Central memory CD8-positive, alpha-beta T cell (primary cell): Measurements from ENCODE around the gene TANGO2.

Source experiments
- ATAC-seq: fragments of 150-1000 bp; cut with Tn5 transposase; replicated peaks from 2 replicates; pipeline ENCODE4 v1.10.0; 2022; ENCODE audit warnings: mild to moderate bottlenecking, moderate FRiP score, moderate number of reproducible peaks; ENCODE audit not compliant: poor library complexity, severe bottlenecking; ENCODE audit errors: extremely low read depth
- DNase-seq, 2 donors: peaks; one replicate each; pipeline ENCODE4 v3.0.0; 2021; ENCODE audit warnings: low spot score in 2 of 2
- H3K27ac Mint-ChIP-seq: one replicate; pipeline ENCODE4 v1.8.0; 2022; ENCODE audit warnings: low read depth, mild to moderate bottlenecking, moderate library complexity, mixed read lengths
- H3K27me3 Mint-ChIP-seq: one replicate; pipeline ENCODE4 v1.8.0; 2022; ENCODE audit warnings: mixed read lengths
- H3K36me3 Mint-ChIP-seq: one replicate; pipeline ENCODE4 v1.8.0; 2022; ENCODE audit warnings: mild to moderate bottlenecking, moderate library complexity, mixed read lengths; ENCODE audit not compliant: insufficient read depth
- H3K4me1 Mint-ChIP-seq: one replicate; pipeline ENCODE4 v1.8.0; 2022; ENCODE audit warnings: mixed read lengths
- H3K4me3 Mint-ChIP-seq: one replicate; pipeline ENCODE4 v1.8.0; 2022; ENCODE audit warnings: mild to moderate bottlenecking, moderate library complexity, mixed read lengths
- H3K9me3 Mint-ChIP-seq: one replicate; pipeline ENCODE4 v1.8.0; 2022; ENCODE audit warnings: mixed read lengths

TANGO2 gene

GRCh38 chr22:20046730-20047129, 25.8 kb downstream of the TANGO2 start:
- Mint-ChIP-seq H3K27me3 (no peaks in the 10 kb centered on the region), H3K36me3 (peaks cover 40% of the 10 kb centered on the region), H3K4me1 (peaks cover 11% of the 10 kb centered on the region), H3K27ac (no peak overlapping the region), H3K4me3 (no peak overlapping the region), H3K9me3 (no peaks in the 10 kb centered on the region)
- no peak for DNase-seq
- no peak for ATAC-seq

DNA sequence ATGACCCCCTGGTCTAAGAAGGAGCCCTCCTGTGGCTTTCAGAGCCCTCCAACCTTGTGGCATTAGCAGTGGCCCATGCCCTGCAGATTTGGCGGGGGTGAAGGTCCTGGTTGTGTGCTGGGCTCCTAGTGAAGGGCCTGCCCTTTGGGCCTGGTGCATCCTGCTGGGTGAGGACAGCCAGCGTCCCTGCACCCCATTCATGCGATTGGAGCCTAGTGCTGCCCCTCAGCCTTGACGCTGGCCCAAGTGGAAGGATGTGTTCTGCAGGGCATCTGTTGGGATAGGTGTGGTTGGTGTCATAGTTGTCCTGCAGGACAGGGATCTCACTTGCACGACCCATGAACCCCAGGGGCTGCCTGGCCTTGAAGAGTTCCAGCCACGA, 31.0 kb downstream of the TANGO2 start:
- Mint-ChIP-seq H3K27me3 (no peaks in the 10 kb centered on the region), H3K4me3 (no peak overlapping the region), H3K4me1 (peaks cover 1% of the 10 kb centered on the region), H3K27ac (no peak overlapping the region), H3K9me3 (no peaks in the 10 kb centered on the region), H3K36me3 (peaks cover 32% of the 10 kb centered on the region)
- DNase-seq: no peak
- no peak for ATAC-seq

- H3K4me1 Mint-ChIP-seq: no peaks in the 10 kb centered on the region
- no peak overlapping the region for H3K27ac Mint-ChIP-seq
Observed at GRCh38 chr22:20052309-20053259, 31.7 kb downstream of the TANGO2 start.

DNA sequence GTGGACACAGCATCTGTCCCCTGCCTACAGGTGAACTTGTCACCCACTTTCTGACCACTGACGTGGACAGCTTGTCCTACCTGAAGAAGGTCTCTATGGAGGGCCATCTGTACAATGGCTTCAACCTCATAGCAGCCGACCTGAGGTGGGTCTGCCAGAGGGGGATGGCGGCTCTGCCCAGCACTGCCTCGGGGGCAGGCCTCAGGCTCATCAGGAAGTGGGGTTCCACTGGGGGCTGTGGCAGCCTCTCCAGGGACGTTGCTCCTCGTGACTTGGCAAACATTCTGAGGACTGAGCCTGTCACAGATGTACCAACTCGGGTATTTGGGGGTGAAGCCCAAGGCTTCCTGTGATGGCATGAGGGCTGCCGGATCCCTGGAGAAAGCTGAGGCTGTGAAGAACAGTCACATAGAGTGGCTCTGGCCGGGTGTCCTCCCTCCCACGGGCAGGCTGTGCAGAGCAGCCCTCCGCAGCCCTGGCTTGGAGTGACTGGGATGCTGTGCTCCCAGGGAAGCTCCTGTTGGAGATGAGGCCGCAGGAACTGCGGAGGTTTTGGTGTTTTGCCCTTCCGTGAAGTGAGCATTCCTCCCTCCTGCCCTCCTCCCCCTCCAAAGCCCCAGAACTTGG, 32.6 kb downstream of the TANGO2 start:
- peaks cover 33% of the 10 kb centered on the region for H3K36me3 Mint-ChIP-seq
- no peaks in the 10 kb centered on the region for H3K9me3 Mint-ChIP-seq
- DNase-seq: no peak
- H3K27ac Mint-ChIP-seq: no peak overlapping the region
- no peak for ATAC-seq
- H3K27me3 Mint-ChIP-seq: no peaks in the 10 kb centered on the region
- H3K4me3 Mint-ChIP-seq: no peak overlapping the region
- H3K4me1 Mint-ChIP-seq: peaks cover 8% of the 10 kb centered on the region

More at GRCh38 chr22:20052309-20053259, 31.7 kb downstream of the TANGO2 start:
- Mint-ChIP-seq H3K27me3 (no peaks in the 10 kb centered on the region), H3K4me3 (no peak overlapping the region), H3K9me3 (no peaks in the 10 kb centered on the region), H3K36me3 (peaks cover 32% of the 10 kb centered on the region)
- ATAC-seq (no peak), DNase-seq (no peak)

DNA sequence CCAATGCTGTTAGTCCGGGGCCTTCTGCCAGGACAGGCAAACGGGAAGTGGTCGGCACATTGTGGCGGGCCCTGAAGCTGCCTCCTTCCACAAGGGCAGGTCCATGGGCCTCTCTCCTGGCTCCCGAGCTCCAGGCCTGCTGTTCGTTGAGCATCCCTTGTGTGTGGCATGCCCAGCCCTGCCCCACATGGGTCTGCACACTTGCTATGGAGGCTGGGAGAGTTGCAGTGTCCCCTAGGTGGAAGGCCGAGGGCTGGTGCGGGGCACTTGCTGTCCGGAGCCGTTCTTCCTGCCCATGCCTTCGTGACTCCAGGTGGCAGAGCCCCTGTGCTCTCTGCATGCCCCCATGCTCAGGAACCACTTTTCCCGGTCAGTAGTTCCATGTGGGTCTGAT, 33.1 kb downstream of the TANGO2 start:
- Mint-ChIP-seq H3K36me3 (peaks cover 31% of the 10 kb centered on the region), H3K4me3 (no peak overlapping the region), H3K27me3 (no peaks in the 10 kb centered on the region), H3K27ac (no peak overlapping the region), H3K4me1 (peaks cover 13% of the 10 kb centered on the region), H3K9me3 (no peaks in the 10 kb centered on the region)
- no peak for ATAC-seq
- no peak for DNase-seq

- Mint-ChIP-seq H3K4me3 (no peak overlapping the region), H3K36me3 (peaks cover 31% of the 10 kb centered on the region), H3K27me3 (no peaks in the 10 kb centered on the region), H3K27ac (no peak overlapping the region), H3K4me1 (peaks cover 17% of the 10 kb centered on the region), H3K9me3 (no peaks in the 10 kb centered on the region)
- ATAC-seq: no peak
- DNase-seq: no peak
Observed at GRCh38 chr22:20054485-20054884, 33.6 kb downstream of the TANGO2 start.

DNA sequence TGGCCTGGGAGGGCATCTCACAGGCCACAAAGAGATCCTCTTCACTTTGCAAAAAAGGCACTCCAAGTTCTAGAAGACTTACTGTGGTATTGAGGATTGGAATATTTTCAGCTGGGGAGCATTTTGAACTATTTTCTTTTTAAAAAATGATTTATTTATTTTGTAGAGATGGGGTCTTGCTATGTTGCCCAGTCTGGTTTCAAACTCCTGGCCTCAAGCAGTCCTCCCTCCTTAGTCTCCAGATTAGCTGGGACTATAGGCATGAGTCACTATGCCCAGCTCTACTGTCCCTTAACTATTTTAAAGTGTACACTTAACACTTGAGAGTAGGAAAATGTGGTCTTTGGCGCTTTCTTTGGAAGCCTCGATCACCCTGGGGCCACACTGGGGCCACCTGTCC, 34.2 kb downstream of the TANGO2 start:
- no peak overlapping the region for H3K4me3 Mint-ChIP-seq
- H3K27ac Mint-ChIP-seq: no peak overlapping the region
- DNase-seq: no peak
- H3K27me3 Mint-ChIP-seq: no peaks in the 10 kb centered on the region
- H3K36me3 Mint-ChIP-seq: peaks cover 27% of the 10 kb centered on the region
- H3K9me3 Mint-ChIP-seq: no peaks in the 10 kb centered on the region
- peaks cover 17% of the 10 kb centered on the region for H3K4me1 Mint-ChIP-seq
- no peak for ATAC-seq

GRCh38 chr22:20055654-20056053, 34.7 kb downstream of the TANGO2 start:
- ATAC-seq (no peak), DNase-seq (no peak)
- Mint-ChIP-seq H3K36me3 (peaks cover 24% of the 10 kb centered on the region), H3K4me1 (peaks cover 17% of the 10 kb centered on the region), H3K27me3 (no peaks in the 10 kb centered on the region), H3K9me3 (no peaks in the 10 kb centered on the region), H3K4me3 (no peak overlapping the region), H3K27ac (no peak overlapping the region)

GRCh38 chr22:20056161-20056560, 35.3 kb downstream of the TANGO2 start:
- Mint-ChIP-seq H3K9me3 (no peaks in the 10 kb centered on the region), H3K36me3 (peaks cover 22% of the 10 kb centered on the region), H3K27me3 (no peaks in the 10 kb centered on the region), H3K4me3 (no peak overlapping the region), H3K27ac (peak overlapping the region; percentile 82), H3K4me1 (peaks cover 17% of the 10 kb centered on the region)
- ATAC-seq (no peak), DNase-seq (no peak)

DNA sequence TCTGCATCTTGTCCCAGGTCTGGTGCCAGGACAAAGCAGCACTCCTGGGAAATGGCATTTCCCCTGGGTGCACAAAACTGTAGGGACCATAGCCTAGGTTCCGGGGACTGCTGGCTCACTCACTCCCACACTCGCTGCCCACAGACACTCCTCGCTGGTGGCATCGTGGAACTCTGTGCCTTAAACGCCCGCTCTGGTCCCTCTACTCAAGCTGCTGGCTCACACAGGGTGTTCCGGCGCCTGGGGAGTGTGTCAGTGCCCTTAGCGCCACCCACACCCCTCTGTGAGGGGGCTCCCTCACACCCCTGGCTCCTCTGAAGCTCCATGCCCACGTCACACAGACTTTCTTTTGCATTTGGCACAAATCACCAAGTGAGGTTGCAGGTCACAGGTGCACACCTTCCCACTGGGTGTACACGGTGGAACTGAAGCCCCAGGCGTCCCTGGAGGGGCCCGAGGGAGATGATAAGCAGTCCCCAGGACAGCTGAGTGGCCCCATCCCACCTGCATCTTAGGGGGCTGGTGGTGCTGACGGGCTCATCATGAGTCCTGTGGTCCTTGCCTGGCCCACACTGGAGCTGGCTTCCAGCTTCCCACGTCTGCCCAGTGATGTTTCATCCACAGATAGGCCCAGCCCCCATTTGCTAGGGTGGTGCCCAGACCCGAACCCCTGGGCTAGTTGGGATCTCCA, 35.9 kb downstream of the TANGO2 start:
- Mint-ChIP-seq H3K27me3 (no peaks in the 10 kb centered on the region), H3K9me3 (no peaks in the 10 kb centered on the region), H3K27ac (peak overlapping the region; percentile 82), H3K4me1 (peaks cover 17% of the 10 kb centered on the region), H3K4me3 (no peak overlapping the region), H3K36me3 (peaks cover 24% of the 10 kb centered on the region)
- DNase-seq: no peak
- no peak for ATAC-seq

DNA sequence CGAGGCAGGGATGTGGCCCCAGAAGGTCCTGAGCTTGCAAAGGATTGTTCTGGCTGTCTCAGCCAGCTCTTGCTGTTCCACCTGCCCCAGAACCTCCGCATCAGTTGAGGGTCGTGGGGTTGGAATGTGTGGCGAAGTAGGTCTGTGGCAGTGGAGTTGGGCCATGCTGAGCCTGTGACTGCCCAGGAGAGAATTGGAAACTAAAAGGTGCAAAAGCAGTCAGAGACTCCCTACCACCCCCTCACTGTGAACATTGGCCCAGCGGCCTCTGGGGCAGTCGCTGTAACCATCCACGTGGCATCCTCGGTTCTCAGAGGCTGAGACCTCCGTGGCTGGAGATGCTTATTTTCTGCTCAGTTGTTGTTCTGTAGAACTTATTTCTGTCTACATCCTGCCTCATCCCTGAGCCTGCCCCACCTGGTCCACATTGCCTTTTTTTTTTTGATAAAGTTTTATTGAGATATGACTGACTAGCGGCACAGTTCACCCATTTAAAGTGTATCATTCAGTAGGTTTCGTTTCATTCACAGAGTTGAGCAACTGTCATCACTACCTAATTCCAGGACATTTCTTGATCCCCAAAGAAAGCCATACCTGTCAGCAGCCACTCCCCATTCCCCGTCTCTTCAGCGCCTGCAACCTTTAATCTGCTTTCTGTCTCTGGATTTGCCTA, 36.8 kb downstream of the TANGO2 start:
- no peak for DNase-seq

GRCh38 chr22:20058989-20059770, 38.3 kb downstream of the TANGO2 start:
- Mint-ChIP-seq H3K4me1 (peaks cover 17% of the 10 kb centered on the region), H3K4me3 (no peak overlapping the region), H3K27ac (no peak overlapping the region), H3K36me3 (peaks cover 17% of the 10 kb centered on the region), H3K9me3 (no peaks in the 10 kb centered on the region), H3K27me3 (no peaks in the 10 kb centered on the region)
- ATAC-seq (no peak), DNase-seq (no peak)

More for the DNA sequence above, 36.8 kb downstream of the TANGO2 start:
- H3K27me3 Mint-ChIP-seq: no peaks in the 10 kb centered on the region
- no peaks in the 10 kb centered on the region for H3K9me3 Mint-ChIP-seq
- no peak overlapping the region for H3K27ac Mint-ChIP-seq
- peaks cover 17% of the 10 kb centered on the region for H3K4me1 Mint-ChIP-seq
- no peak for ATAC-seq
- H3K36me3 Mint-ChIP-seq: peaks cover 20% of the 10 kb centered on the region
- no peak overlapping the region for H3K4me3 Mint-ChIP-seq
